ENCODE results near the gene EPS8L3. TPM values are rescaled to one million over a fixed set of nuclear protein-coding genes. Genes with fewer than 3 reads are reported as not detected.

EPS8L3 gene
- total RNA-seq, 2 donors from 2014 or later, result 4.2 TPM; not detected in 1

DNA sequence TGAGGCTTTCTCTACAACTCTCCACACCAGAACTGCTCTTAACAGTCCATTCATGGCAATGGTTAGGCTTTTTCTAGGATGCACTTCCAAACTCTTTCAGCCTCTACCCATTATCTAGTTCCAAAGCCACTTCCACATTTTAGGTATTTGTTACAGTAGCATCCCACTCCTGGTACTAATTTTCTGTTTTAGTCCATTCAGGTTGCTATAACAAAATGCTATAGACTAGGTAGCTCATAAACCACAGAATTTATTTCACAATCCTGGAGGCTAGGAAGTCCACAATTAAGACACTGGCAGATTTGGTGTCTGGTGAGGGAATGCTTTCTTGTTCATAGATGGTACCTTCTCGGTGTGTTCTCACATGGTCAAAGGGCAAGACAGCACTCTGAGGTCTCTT lies 17.3 kb upstream of the EPS8L3 start:
- Histone ChIP-seq H3K9me3 (no peaks in the 10 kb centered on the region), H3K36me3 (replicated peaks in 1 of 2; ENCODE audit: insufficient read depth in 1 of 2, low read depth in 2 of 2) (no peaks in the 10 kb centered on the region), H3K4me3 (no peak overlapping the region), H3K27ac (no peak overlapping the region), H3K27me3 (no peaks in the 10 kb centered on the region), H3K4me1 (peaks cover 13% of the 10 kb centered on the region)
- no peak for TF ChIP-seq POLR2A (IDR thresholded peaks at IDR 0.05)
- no peak for TF ChIP-seq CTCF (IDR thresholded peaks at IDR 0.05)
- DNase-seq, result no peak
- 92 to 100% methylated on average over 1 of the region's 1 CpG for WGBS, 2 donors
- ATAC-seq, result no peak
- intact Hi-C loops (cut with DNase I), result no loop called here

GRCh38 chr1:109777980-109778625 lies 14.4 kb upstream of the EPS8L3 start:
- H3K27me3 ChIP-seq, result no peaks in the 10 kb centered on the region
- ATAC-seq, result no peak
- DNase-seq, result peak in 2 of 4 donors; percentile 7 to 16
- H3K27ac ChIP-seq, result no peak overlapping the region
- intact Hi-C loops (cut with DNase I), result loop anchor here (5.0 to 10.0 kb wide), 2 partner anchors 204 to 233 kb away; partner anchors contain the start of genes AHCYL1 and GNAI3
- 76 to 82% methylated on average over 9 of the region's 9 CpGs for WGBS, 2 donors
- no peak overlapping the region for H3K4me3 ChIP-seq
- no peaks in the 10 kb centered on the region for H3K9me3 ChIP-seq
- no peaks in the 10 kb centered on the region for H3K36me3 ChIP-seq (replicated peaks in 1 of 2; ENCODE audit: insufficient read depth in 1 of 2, low read depth in 2 of 2)
- H3K4me1 ChIP-seq, result peaks cover 6% of the 10 kb centered on the region
- no peak for TF ChIP-seq POLR2A (IDR thresholded peaks at IDR 0.05)

DNA sequence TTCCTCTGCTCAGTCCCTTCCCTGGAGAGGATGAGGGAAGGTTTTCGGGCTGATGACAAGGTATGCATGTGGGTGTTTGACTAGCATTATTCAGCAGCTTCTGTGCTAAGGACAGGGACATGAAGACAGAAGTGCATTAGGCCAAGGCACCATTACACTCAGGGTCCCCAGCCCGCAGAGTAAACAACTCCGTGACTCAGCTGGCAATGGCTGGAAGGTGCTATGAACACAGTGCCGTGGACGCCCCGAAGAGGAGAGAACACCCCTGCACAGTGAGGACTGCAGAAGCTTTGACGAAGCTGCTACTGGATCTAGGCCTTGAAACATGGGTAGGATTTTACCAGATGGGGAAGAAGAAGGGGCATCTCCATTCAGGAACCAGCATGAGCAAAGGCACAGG lies 13.7 kb upstream of the EPS8L3 start:
- Histone ChIP-seq H3K4me1 (peaks cover 4% of the 10 kb centered on the region), H3K27ac (no peak overlapping the region), H3K36me3 (replicated peaks in 1 of 2; ENCODE audit: insufficient read depth in 1 of 2, low read depth in 2 of 2) (no peaks in the 10 kb centered on the region), H3K9me3 (no peaks in the 10 kb centered on the region), H3K27me3 (no peaks in the 10 kb centered on the region), H3K4me3 (no peak overlapping the region)
- 59 to 76% methylated on average over 6 to 7 of the region's 7 CpGs for WGBS, 2 donors
- TF ChIP-seq POLR2A (IDR thresholded peaks at IDR 0.05), result no peak
- no peak for TF ChIP-seq CTCF (IDR thresholded peaks at IDR 0.05)
- ATAC-seq (no peak), DNase-seq (peak in 1 of 4 donors; percentile 9)
- intact Hi-C loops (cut with DNase I), result loop anchor here (5.0 to 10.0 kb wide), 2 partner anchors 205 to 233 kb away; partner anchors contain the start of genes AHCYL1 and GNAI3

DNA sequence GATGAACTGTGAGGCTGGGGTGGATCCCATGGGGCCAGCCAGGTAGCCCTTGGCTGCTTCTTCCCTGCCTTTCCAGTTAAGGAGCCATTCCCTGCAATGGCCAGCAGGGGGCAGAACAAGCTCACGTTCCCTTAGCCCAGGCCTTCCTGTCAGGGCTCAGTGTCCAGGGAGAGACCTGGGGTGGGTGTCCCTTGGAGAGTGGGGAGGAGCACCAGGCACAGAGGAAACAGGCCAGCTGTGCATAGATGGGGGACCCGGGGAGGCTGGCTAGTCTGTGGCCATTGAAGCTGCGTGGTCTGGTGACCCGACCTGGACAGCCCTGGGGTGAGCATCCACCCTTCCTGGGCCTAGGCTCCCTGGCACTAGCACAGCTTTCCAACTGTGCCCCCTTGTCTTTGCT lies 13.2 kb upstream of the EPS8L3 start:
- intact Hi-C loops (cut with DNase I), result loop anchor here (5.0 to 10.0 kb wide), 2 partner anchors 205 to 232 kb away; partner anchors contain the start of genes AHCYL1 and GNAI3
- Histone ChIP-seq H3K27me3 (no peaks in the 10 kb centered on the region), H3K36me3 (replicated peaks in 1 of 2; ENCODE audit: insufficient read depth in 1 of 2, low read depth in 2 of 2) (no peaks in the 10 kb centered on the region), H3K4me1 (peaks cover 4% of the 10 kb centered on the region), H3K9me3 (no peaks in the 10 kb centered on the region), H3K27ac (no peak overlapping the region), H3K4me3 (no peak overlapping the region)
- TF ChIP-seq CTCF (IDR thresholded peaks at IDR 0.05), result peak; percentile 92 to 98 (median 97)
- no peak for TF ChIP-seq POLR2A (IDR thresholded peaks at IDR 0.05)
- peak; percentile 84 for ATAC-seq
- peak; percentile 82 to 84 (median 84) for DNase-seq
- WGBS, 2 donors, result 13 to 35% methylated on average over 4 of the region's 4 CpGs

- Histone ChIP-seq H3K27me3 (no peaks in the 10 kb centered on the region), H3K36me3 (replicated peaks in 1 of 2; ENCODE audit: insufficient read depth in 1 of 2, low read depth in 2 of 2) (no peaks in the 10 kb centered on the region), H3K4me1 (peaks cover 4% of the 10 kb centered on the region), H3K9me3 (no peaks in the 10 kb centered on the region), H3K27ac (no peak overlapping the region), H3K4me3 (no peak overlapping the region)
- DNase-seq (peak in 2 of 4 donors; percentile 4 to 10), ATAC-seq (no peak)
- no peak for TF ChIP-seq CTCF (IDR thresholded peaks at IDR 0.05)
- no peak for TF ChIP-seq POLR2A (IDR thresholded peaks at IDR 0.05)
- WGBS, 2 donors, result 73 to 76% methylated on average over 6 of the region's 6 CpGs
- intact Hi-C loops (cut with DNase I), result loop anchor here (5.0 to 10.0 kb wide), 2 partner anchors 206 to 232 kb away; partner anchors contain the start of genes AHCYL1 and GNAI3
Measured at GRCh38 chr1:109776206-109776835, 12.6 kb upstream of the EPS8L3 start.
